ENCODE measurements around the gene CRYBG1.
A peak's percentile ranks its signal among the peaks of the same experiment; 100 is the strongest.
"Not testable (repeated sequence)": the region's sequence is repeated elsewhere in the genome, so short reads cannot be mapped to it uniquely, and the experiment has no call there.

CRYBG1 gene

DNA sequence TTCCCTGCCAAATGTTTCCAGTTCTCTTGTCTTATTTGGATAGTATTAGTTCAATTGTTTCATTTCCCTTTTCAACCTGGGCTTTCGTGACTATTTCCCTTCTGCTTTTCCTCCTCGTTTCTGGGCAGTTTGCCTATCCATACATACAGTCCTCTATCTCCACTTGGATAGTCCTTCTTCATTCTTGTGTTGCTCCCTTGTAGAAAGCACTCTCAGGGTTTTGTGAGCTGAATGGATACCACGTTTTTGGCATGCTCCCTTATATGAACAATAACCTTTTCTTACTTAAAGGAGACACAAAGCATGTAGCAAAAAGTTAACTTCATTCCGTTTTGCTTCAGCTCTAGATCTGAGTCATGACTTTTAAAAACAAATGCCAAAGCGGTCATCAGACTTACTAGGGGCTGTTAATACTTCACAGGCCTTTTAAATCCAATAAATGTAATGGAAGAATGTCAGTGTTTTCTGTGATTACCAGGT is 16.6 kb downstream of the CRYBG1 start:
- DNase-seq (ENCODE audit: low spot score): no peak

- DNase-seq (ENCODE audit: low spot score): no peak
Observed at GRCh38 chr6:106379951-106380350, 19.4 kb downstream of the CRYBG1 start.

DNA sequence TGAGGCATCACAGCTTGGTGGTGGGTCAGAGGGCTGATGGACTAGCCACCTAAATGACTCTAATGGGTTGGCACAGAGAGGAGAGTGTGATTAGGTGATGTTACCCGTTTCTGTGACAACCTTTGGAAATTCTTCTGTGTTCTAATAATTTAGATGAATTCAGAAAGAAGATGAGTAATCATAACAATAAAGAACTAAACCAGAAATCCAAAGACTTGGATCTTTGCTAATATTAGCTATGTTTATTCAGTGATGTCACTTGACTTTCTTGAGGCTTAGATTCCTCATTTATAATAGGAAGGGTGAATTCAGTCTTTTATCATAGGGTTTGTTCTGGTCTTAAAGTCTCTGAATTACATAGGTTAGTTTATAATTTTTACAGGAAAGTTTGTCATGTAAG is 19.9 kb downstream of the CRYBG1 start:
- DNase-seq (ENCODE audit: low spot score): no peak

GRCh38 chr6:106381223-106381622 is 20.7 kb downstream of the CRYBG1 start:
- no peak for DNase-seq (ENCODE audit: low spot score)

DNA sequence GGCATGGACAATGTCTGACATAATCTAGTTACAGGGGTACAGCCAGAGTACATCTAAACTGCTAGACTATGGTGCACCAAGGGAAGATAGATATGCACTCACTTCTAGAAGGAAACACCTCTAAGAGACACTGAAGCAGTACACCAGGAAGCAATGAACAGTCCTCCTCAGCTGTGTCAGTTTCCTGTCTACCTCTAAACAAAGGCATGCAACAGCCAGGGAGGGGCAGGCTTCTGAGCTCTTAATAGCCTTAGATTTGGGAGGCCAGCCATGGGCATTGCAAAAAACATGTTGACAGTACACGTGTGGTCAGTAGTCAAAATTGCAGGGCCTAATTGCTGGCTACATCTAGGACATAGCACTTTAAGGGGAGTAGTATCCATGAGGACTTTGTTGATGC is 21.4 kb downstream of the CRYBG1 start:
- no peak for DNase-seq (ENCODE audit: low spot score)

DNA sequence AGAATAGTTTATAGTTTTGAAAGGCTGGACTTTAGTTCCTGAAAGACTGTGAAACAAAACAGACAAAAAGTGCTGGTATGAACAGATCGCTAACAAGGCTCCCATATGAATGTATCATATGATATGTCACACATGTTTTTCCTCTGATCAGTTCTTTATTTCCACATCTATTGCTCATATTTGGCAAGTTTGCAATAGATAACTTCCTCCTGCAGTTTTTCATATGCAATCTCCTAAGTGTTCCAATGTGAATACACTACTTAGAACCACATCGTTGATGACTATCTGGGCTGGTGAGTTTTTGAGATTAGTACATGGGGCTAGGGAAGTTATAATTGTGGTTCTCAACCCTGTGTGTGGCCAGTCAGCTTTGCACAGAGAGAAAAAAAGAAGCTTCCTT is 23.1 kb downstream of the CRYBG1 start:
- peak; percentile 1 for DNase-seq (ENCODE audit: low spot score)

GRCh38 chr6:106385530-106385929 is 25.0 kb downstream of the CRYBG1 start:
- no peak for DNase-seq (ENCODE audit: low spot score)

- no peak for DNase-seq (ENCODE audit: low spot score)
Observed at GRCh38 chr6:106387875-106388274, 27.4 kb downstream of the CRYBG1 start.

GRCh38 chr6:106390088-106390487 is 29.6 kb downstream of the CRYBG1 start:
- no peak for DNase-seq (ENCODE audit: low spot score)

DNA sequence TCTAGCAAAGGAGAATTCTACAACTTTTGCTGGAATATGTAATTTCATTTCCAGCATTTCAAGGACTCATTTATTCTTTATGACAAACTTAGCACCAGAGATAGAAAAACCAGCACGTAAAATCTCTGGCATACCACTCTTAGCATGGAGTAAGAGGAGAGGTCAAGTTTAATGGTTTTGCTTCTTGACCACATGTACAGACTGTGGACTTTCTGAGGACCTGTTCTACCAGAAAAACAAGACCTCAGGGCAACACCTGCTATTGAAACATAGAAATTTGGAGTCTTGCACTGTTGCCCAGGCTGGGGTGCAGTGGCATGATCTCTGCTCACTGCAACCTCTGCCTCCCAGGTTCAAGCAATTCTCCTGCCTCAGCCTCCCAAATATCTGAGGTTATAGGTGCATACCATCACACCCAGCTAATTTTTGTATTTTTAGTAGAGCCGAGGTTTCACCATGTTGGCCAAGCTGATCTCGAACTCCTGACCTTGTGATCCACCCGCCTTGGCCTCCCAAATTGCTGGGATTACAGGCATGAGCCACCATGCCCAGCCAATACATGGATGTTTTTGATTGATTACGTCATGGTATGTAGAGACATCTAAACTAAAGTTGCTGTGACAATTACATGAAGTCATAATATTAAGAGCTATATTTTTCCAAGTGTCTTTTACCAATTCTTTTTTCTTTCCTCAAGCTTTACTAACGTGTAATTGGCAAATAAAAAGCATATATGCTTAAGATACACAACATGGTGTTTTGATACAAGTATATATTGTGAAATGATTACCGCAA is 36.1 kb downstream of the CRYBG1 start:
- no peak for DNase-seq (ENCODE audit: low spot score)

GRCh38 chr6:106397431-106397830 is 36.9 kb downstream of the CRYBG1 start:
- DNase-seq (ENCODE audit: low spot score): no peak

- DNase-seq (ENCODE audit: low spot score): no peak
Observed at GRCh38 chr6:106398621-106399020, 38.1 kb downstream of the CRYBG1 start.

DNA sequence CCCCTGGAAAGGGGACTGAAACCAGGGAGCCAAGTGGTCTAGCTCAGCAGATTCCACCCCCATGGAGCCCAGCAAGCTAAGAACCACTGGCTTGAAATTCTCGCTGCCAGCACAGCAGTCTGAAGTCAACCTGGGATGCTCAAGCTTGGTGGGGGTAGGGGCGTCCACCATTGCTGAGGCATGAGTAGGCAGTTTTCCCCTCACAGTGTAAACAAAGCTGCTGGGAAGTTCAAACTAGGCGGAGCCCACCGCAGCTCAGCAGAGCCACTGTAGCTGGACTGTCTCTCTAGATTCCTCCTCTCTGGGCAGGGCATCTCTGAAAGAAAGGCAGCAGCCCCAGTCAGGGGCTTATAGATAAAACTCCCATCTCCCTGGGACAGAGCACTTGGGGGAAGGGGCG is 44.5 kb downstream of the CRYBG1 start:
- DNase-seq (ENCODE audit: low spot score): not testable (repeated sequence)

GRCh38 chr6:106411056-106411455 is 50.5 kb downstream of the CRYBG1 start:
- DNase-seq (ENCODE audit: low spot score): no peak

DNA sequence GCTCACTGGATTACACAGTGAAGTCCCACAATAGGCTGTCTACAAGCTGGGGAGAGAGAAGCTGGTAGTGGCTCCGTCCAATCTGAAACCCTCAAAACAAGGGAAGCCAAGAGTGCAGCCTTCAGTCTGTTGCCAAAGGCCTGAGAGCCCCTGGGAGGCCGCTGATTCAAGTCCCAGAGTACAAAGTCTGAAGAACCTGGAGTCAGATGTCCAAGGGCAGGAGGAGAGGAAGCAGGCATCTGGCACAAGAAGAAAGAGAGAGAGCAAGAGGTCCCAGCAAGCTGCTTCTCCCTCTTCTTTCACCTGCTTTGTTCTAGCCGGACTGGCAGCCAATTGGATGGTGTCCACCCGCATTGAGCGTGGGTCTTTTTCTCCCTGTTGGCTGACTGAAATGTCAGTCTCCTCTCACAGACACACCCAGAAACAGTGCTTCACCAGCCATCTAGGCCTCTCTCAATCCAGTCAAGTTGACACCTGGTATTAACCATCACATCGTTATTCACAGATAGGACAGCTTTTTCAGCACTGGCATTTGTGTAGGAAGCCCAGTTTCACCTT is 51.2 kb downstream of the CRYBG1 start:
- DNase-seq (ENCODE audit: low spot score): no peak

DNA sequence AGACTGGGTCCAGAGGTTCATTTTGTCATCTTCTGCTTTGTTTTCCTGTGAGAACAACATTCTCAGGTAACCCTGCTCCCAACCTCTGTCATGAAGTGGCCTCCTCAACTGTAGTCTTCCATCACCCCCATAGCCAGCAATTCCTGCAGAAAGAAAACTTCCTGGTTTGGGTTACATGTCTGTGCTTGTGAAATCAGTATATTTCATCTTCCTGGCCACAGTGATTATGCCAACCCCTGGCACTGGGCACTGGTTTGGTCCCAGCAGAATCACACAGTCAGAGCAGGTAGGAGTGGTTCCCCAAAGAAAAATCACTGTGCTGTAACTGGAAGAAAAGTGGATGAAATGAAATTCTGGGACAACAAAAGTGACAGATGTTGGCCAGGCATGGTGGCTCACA is 52.5 kb downstream of the CRYBG1 start:
- no peak for DNase-seq (ENCODE audit: low spot score)

DNA sequence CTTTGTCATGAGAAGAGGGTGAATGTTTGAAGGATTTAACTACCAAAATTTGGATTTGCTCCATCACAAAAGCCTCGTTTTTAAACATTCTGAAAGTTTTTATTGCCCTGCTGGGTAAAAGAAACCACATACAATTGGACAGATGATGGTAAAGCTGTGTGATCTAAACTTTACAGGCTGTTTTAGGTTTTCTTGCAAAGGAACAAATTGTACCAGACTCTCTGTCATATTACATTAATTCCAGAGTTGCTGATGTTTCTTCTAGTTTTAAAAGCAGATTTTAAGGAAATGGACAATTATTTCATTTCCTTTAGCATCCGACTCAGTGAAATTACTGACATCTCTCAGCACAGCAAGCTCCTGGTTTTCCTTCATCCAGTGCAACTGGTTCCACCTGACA is 53.2 kb downstream of the CRYBG1 start:
- DNase-seq (ENCODE audit: low spot score): no peak

GRCh38 chr6:106415921-106416320 is 55.4 kb downstream of the CRYBG1 start:
- DNase-seq (ENCODE audit: low spot score): no peak

GRCh38 chr6:106417572-106418147 is 57.1 kb downstream of the CRYBG1 start:
- DNase-seq (ENCODE audit: low spot score): no peak

- no peak for DNase-seq (ENCODE audit: low spot score)
Observed at GRCh38 chr6:106419900-106420613, 59.5 kb downstream of the CRYBG1 start.

- DNase-seq (ENCODE audit: low spot score): no peak
Observed at GRCh38 chr6:106421496-106421895, 61.0 kb downstream of the CRYBG1 start.

DNA sequence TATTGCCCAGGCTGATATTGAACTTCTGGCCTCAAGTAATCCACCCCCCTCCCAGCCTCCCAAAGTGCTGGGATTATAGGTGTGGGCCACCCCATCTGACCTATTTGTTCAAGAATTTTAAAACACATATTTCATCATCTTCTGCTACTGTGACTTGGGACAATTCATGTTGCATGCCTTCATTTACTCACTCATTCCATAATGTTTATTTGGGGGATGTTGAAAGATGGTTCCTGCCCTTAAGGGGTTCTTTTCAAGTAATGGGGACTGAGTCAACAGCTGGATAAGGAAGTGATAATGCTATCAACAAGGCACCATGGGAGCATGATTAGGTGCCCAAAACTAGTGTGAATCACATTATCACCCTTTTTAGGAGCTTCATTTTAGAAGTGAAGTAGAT is 62.0 kb downstream of the CRYBG1 start:
- no peak for DNase-seq (ENCODE audit: low spot score)

GRCh38 chr6:106425382-106425781 is 64.9 kb downstream of the CRYBG1 start:
- no peak for DNase-seq (ENCODE audit: low spot score)

Data from RKO (cell line).